HepG2 (cell line): Measurements from ENCODE around the gene SHOX. TPM values are rescaled to one million over a fixed set of nuclear protein-coding genes. Genes with fewer than 3 reads are reported as not detected.

Experiments
- ATAC-seq: fragments of 200-7000 bp; cut with Tn5 transposase; 3 replicates; pipeline ENCODE4 v1.9.1; 2020; ENCODE audit warnings: mild to moderate bottlenecking, moderate library complexity
- BruUV-seq: library from RNA; stranded (reverse); fragments of 400-500 nt; replicated peaks from 2 replicates; lab custom pipeline; 2021; lab: Mats Ljungman, UMichigan
- CTCF ChIA-PET: fragments of 300-600 bp; formaldehyde crosslinking; extraction: SDS; loops from one replicate; lab custom pipeline; 2021; ENCODE audit warnings: low total read pairs, inconsistent platforms, low intra/inter-chr PET ratio; lab: Yijun Ruan, JAX
- POLR2A ChIA-PET: fragments of 350-600 bp; sonication (Branson Sonifier 250); formaldehyde crosslinking; loops from one replicate; lab custom pipeline; 2020; ENCODE audit warnings: antibody characterized with exemption, inconsistent platforms; lab: Yijun Ruan, JAX
- DNase-seq: peaks from one replicate; pipeline ENCODE4 v3.0.0-alpha.2; 2015; ENCODE audit warnings: low spot score
- FAIRE-seq: peaks from 3 replicates; lab custom pipeline; 2011; peaks lifted over from hg19 to GRCh38; lab: Jason Lieb, UNC
- H2AFZ ChIP-seq: one replicate; pipeline ENCODE4 v1.6.1; 2011; ENCODE audit warnings: low read length, inconsistent platforms
- H3K27ac ChIP-seq: fragments of 300-600 bp; 3 replicates; pipeline ENCODE4 v1.8.0; 2011; ENCODE audit warnings: mixed run types, mild to moderate bottlenecking, mixed read lengths, low read length, inconsistent platforms; ENCODE audit not compliant: insufficient read depth; ENCODE audit errors: extremely low read length
- H3K27me3 ChIP-seq, 2 experiments: fragments of 200-600 bp in 1 of 2; 2 replicates in 1 of 2; 3 replicates in 1 of 2; pipeline versions ENCODE4 v1.6.0 to v1.8.0; 2011; ENCODE audit warnings: low read length in 2 of 2, mild to moderate bottlenecking in 2 of 2, moderate library complexity in 2 of 2, inconsistent platforms in 1 of 2; ENCODE audit not compliant: insufficient read depth in 2 of 2, control insufficient read depth in 1 of 2
- H3K36me3 ChIP-seq, 2 experiments: fragments of 200-600 bp in 1 of 2; replicated peaks in 1 of 2; 2 replicates in 1 of 2; 3 replicates in 1 of 2; pipeline versions ENCODE4 v1.5.1 to v1.8.0; 2011; ENCODE audit warnings: low read length in 2 of 2, inconsistent platforms in 1 of 2; ENCODE audit not compliant: insufficient read depth in 2 of 2, control insufficient read depth in 1 of 2
- H3K4me1 ChIP-seq: 2 replicates; pipeline ENCODE4 v1.5.1; 2012; ENCODE audit warnings: low read length, inconsistent platforms; ENCODE audit not compliant: insufficient read depth
- H3K4me2 ChIP-seq: 2 replicates; pipeline ENCODE4 v1.6.0; 2011; ENCODE audit warnings: low read depth, low read length, inconsistent platforms
- H3K4me3 ChIP-seq, 3 experiments: fragments of 200-600 bp in 1 of 3; sonication (generic), shearing (Covaris generic) in 1 of 3; replicated peaks in 1 of 3; 2 replicates each; pipeline ENCODE4 v1.5.1; 2011 to 2016; ENCODE audit warnings: low read length in 3 of 3, inconsistent platforms in 2 of 3, low read depth in 2 of 3, mild to moderate bottlenecking in 2 of 3, control low read depth in 1 of 3, mixed read lengths in 1 of 3; ENCODE audit not compliant: insufficient read depth in 1 of 3
- H3K79me2 ChIP-seq: one replicate; pipeline ENCODE4 v1.6.1; 2011; ENCODE audit warnings: low read length, inconsistent platforms; ENCODE audit not compliant: insufficient read depth
- H3K9ac ChIP-seq: 2 replicates; pipeline ENCODE4 v1.6.0; 2011; ENCODE audit warnings: mild to moderate bottlenecking, low read depth, low read length, inconsistent platforms; ENCODE audit not compliant: insufficient read depth
- H3K9me3 ChIP-seq: 2 replicates; pipeline ENCODE4 v1.5.1; 2012; ENCODE audit warnings: mild to moderate bottlenecking, low read length
- H4K20me1 ChIP-seq: 2 replicates; pipeline ENCODE4 v1.6.0; 2011; ENCODE audit warnings: inconsistent platforms, mild to moderate bottlenecking, low read length, moderate library complexity; ENCODE audit not compliant: insufficient read depth
- BCLAF1 ChIP-seq: fragments of 450-650 bp; IDR thresholded peaks from 2 replicates; pipeline ENCODE4 v1.6.1; 2017; ENCODE audit warnings: mild to moderate bottlenecking
- CBX1 ChIP-seq: IDR thresholded peaks from one replicate; pipeline ENCODE4 v1.6.1; 2016; ENCODE audit warnings: antibody characterized with exemption, low read depth
- DR1 ChIP-seq: sonication (generic); formaldehyde crosslinking; IDR thresholded peaks from 2 replicates; pipeline ENCODE4 v1.8.0; 2021; ENCODE audit warnings: mild to moderate bottlenecking, missing genetic modification reagents, inconsistent platforms
- GMEB2 ChIP-seq: IDR thresholded peaks from 2 replicates; pipeline ENCODE4 v1.6.1; 2016; ENCODE audit warnings: missing biosample characterization, missing genetic modification reagents, low read depth
- HDAC2 ChIP-seq: sonication (generic); formaldehyde crosslinking; IDR thresholded peaks from 2 replicates; pipeline ENCODE4 v1.4.0; 2020; ENCODE audit warnings: missing genetic modification reagents
- HOXA3 ChIP-seq: sonication (generic); formaldehyde crosslinking; IDR thresholded peaks from 2 replicates; pipeline ENCODE4 v1.5.0; 2020; ENCODE audit warnings: missing genetic modification reagents
- MEIS1 ChIP-seq: sonication (generic); formaldehyde crosslinking; IDR thresholded peaks from 2 replicates; pipeline ENCODE4 v1.9.0; 2021; ENCODE audit warnings: mild to moderate bottlenecking, missing genetic modification reagents, moderate library complexity, borderline replicate concordance
- NFYB ChIP-seq: sonication (generic); formaldehyde crosslinking; IDR thresholded peaks from 2 replicates; pipeline ENCODE4 v1.4.0; 2020; ENCODE audit warnings: missing genetic modification reagents
- NR2F6 ChIP-seq, 2 experiments: IDR thresholded peaks; 2 replicates each; pipeline ENCODE4 v1.6.1; 2016; ENCODE audit warnings: antibody characterized with exemption in 1 of 2, mild to moderate bottlenecking in 1 of 2
- PRDM15 ChIP-seq: sonication (generic); formaldehyde crosslinking; IDR thresholded peaks from 2 replicates; pipeline ENCODE4 v1.4.0; 2020; ENCODE audit warnings: missing genetic modification reagents
- ZNF205 ChIP-seq: IDR thresholded peaks from 2 replicates; pipeline ENCODE4 v1.6.1; 2018; ENCODE audit warnings: missing biosample characterization, missing genetic modification reagents
- ZNF577 ChIP-seq: sonication (generic); formaldehyde crosslinking; IDR thresholded peaks from 2 replicates; pipeline ENCODE4 v1.4.0; 2020; ENCODE audit warnings: mild to moderate bottlenecking, low read depth, missing genetic modification reagents, borderline replicate concordance
- ZNF784 ChIP-seq: sonication (generic); formaldehyde crosslinking; IDR thresholded peaks from 2 replicates; pipeline ENCODE4 v1.5.1; 2020; ENCODE audit warnings: missing genetic modification reagents, mild to moderate bottlenecking, borderline replicate concordance
- WGBS: methylation state at CpG from one replicate; pipeline ENCODE4 v1.1.6; 2017; ENCODE audit warnings: low lambda C conversion rate; 5-methylcytosine and 5-hydroxymethylcytosine counted together
- in situ Hi-C: cut with HindIII; loops from 2 replicates; pipeline ENCODE4 v1.10.0; 2017; ENCODE audit warnings: low pct_unique_long_range_greater_than_20kb; ENCODE audit not compliant: extremely low pct_ligation_motif_present
- intact Hi-C: fragments of 100-400 bp; cut with micrococcal nuclease; formaldehyde crosslinking; loops from one replicate; pipeline ENCODE4 v1.10.0; 2022; ENCODE audit not compliant: unreplicated experiment
- polyA plus RNA-seq, 8 experiments: library from polyadenylated mRNA; depleted of rRNA in 3 of 8; stranded (reverse) in 7 of 8; unstranded in 1 of 8; fragments of >200 nt; fragmentation: Illumina TruSeq in 4 of 8; extraction: Trizol in 4 of 8; gene quantifications; 2 replicates each; pipeline versions ENCODE4 v1.2.1 to v1.2.3, GENCODE V29; 2011 to 2016; ENCODE audit warnings: low read depth in 4 of 8, missing spikeins in 1 of 8, mixed read lengths in 1 of 8; ENCODE audit not compliant: insufficient read depth in 1 of 8
- total RNA-seq, 5 experiments: library from RNA; depleted of rRNA; stranded (reverse); fragments of >200 nt; fragmentation: Illumina TruSeq; extraction: Trizol; gene quantifications; 2 replicates each; pipeline ENCODE4 v1.2.3, GENCODE V29; 2016; ENCODE audit warnings: low read depth in 1 of 5

Gene SHOX
- total and polyA plus RNA-seq, 2 of the 13 experiments (the other 11 are each of a cell fraction or from before 2014, with no cell fraction given): not detected

- no peak for TF ChIP-seq GMEB2 (CRISPR knock-in tag)
- TF ChIP-seq HOXA3: no peak
- TF ChIP-seq ZNF784 (CRISPR knock-in tag): no peak
Observed at GRCh38 chrX:623268-623598, 7.4 kb upstream of the SHOX start (continued).

- H4K20me1 ChIP-seq: no peaks in the 10 kb centered on the region
- no peaks in the 10 kb centered on the region for H3K36me3 ChIP-seq
- H3K4me2 ChIP-seq: no peak overlapping the region
- WGBS: 71% methylated on average over 20 of the region's 50 CpGs
- no peaks in the 10 kb centered on the region for H3K4me1 ChIP-seq
- peaks cover 2 to 13% of the 10 kb centered on the region in 2 experiments; a peak in 3 of 5 replicates for H3K27me3 ChIP-seq
- H3K4me3 ChIP-seq: no peak overlapping the region
- in situ Hi-C loops (no loop called here), intact Hi-C loops (no loop called here)
- H3K9ac ChIP-seq: no peak overlapping the region
- DNase-seq (no peak), FAIRE-seq (no peak), ATAC-seq (no peak; the same call in 2 of the 3 replicates)
- H3K79me2 ChIP-seq: no peaks in the 10 kb centered on the region
- TF ChIP-seq MEIS1: no peak
- TF ChIP-seq PRDM15: no peak
- TF ChIP-seq DR1 (CRISPR knock-in tag): no peak
- no peak for TF ChIP-seq ZNF577 (CRISPR knock-in tag)
- TF ChIP-seq ZNF205 (CRISPR knock-in tag): no peak
- TF ChIP-seq BCLAF1: no peak
- no peak for TF ChIP-seq NFYB (CRISPR knock-in tag)
- no peak for TF ChIP-seq NR2F6 (IDR thresholded peaks at IDR 0.05)
- TF ChIP-seq NR2F6 (CRISPR knock-in tag; IDR thresholded peaks at IDR 0.05): no peak
- no peak for TF ChIP-seq CBX1
- TF ChIP-seq HDAC2 (CRISPR knock-in tag): no peak
- no peak overlapping the region for H2AFZ ChIP-seq
- no peak overlapping the region for H3K27ac ChIP-seq
- ChIA-PET CTCF (no interaction called here), POLR2A (no interaction called here)
- no TSS peak for BruUV-seq
- H3K9me3 ChIP-seq: no peaks in the 10 kb centered on the region
Observed at GRCh38 chrX:623599-624315, 6.8 kb upstream of the SHOX start.
